Mesothelial cell of epicardium (in vitro differentiated cells): ENCODE data around the gene GON7. TPM values are rescaled to one million over a fixed set of nuclear protein-coding genes. Genes with fewer than 3 reads are reported as not detected.
"Not testable (repeated sequence)": the region's sequence is repeated elsewhere in the genome, so short reads cannot be mapped to it uniquely, and the experiment has no call there.

ENCODE experiments used
- DNase-seq, 2 experiments: peaks; one replicate each; pipeline ENCODE4 v3.0.0; 2021; ENCODE audit warnings: low spot score in 2 of 2; ENCODE audit not compliant: unreplicated experiment in 2 of 2
- H3K27ac Mint-ChIP-seq: 2 replicates; pipeline ENCODE4 v1.8.0; 2021; ENCODE audit warnings: mixed read lengths
- H3K27me3 Mint-ChIP-seq: 2 replicates; pipeline ENCODE4 v1.8.0; 2021; ENCODE audit warnings: low read depth, mixed read lengths
- H3K36me3 Mint-ChIP-seq: 2 replicates; pipeline ENCODE4 v1.8.0; 2021; ENCODE audit warnings: mixed read lengths
- H3K4me1 Mint-ChIP-seq: 2 replicates; pipeline ENCODE4 v1.8.0; 2021; ENCODE audit warnings: mixed read lengths
- H3K4me3 Mint-ChIP-seq: 2 replicates; pipeline ENCODE4 v1.8.0; 2021; ENCODE audit warnings: mild to moderate bottlenecking, moderate library complexity, mixed read lengths
- H3K9me3 Mint-ChIP-seq: 2 replicates; pipeline ENCODE4 v1.8.0; 2021; ENCODE audit warnings: mixed read lengths
- total RNA-seq: library from RNA; stranded (reverse); gene quantifications from 3 replicates; pipeline ENCODE4 v1.2.1, GENCODE V29; 2021
- TF ChIP-seq, protein P1 (sequence below): fragments of 200-600 bp; sonication (generic); IDR thresholded peaks from one replicate; pipeline ENCODE4 v1.5.0; 2021; ENCODE audit warnings: antibody characterized with exemption; ENCODE audit not compliant: unreplicated experiment

Gene GON7
- total RNA-seq, 1 donor from 2014 or later = 5.6 TPM

DNA sequence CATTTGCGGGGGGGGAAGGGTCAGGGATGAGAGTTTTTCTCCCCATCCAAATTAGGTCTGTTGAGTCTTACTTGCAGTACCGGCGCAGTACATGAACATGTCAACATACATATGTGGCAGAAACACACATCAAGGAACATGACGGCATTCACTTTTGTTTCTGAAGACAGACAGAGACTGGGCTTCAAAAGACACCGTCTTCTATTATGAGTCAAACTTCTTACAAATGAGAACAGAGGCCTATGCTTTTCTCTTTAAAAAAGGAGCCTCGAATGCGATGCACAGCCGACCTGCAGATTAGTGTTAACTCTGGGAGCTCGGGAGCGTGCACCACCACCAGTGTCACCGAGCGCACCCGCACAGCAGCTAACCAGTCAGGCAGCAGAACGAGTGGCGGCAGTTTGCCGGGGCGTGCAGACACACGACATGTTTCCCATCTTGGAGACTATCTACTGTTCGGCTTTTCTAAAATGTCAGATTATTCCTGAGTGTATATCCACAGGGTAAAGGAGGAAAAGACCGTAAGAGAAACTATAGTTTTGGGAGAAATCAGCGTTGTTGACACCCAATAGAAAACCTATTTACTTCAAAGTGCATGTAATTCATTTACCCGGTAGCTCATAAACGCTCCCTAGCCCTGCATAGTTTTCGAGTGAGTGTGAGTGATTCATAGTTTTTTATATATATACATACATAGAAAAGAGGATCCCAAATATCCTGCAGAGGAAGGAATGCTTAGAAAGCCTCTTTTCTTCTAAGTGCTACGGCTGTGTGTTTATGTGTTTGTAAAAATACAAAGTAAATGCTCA lies 33.2 kb upstream of the GON7 start:
- Mint-ChIP-seq H3K4me3 (no peak overlapping the region), H3K4me1 (no peaks in the 10 kb centered on the region), H3K27me3 (no peaks in the 10 kb centered on the region), H3K36me3 (peaks cover 18% of the 10 kb centered on the region), H3K9me3 (no peaks in the 10 kb centered on the region), H3K27ac (no peak overlapping the region)
- TF ChIP-seq, protein P1, sequence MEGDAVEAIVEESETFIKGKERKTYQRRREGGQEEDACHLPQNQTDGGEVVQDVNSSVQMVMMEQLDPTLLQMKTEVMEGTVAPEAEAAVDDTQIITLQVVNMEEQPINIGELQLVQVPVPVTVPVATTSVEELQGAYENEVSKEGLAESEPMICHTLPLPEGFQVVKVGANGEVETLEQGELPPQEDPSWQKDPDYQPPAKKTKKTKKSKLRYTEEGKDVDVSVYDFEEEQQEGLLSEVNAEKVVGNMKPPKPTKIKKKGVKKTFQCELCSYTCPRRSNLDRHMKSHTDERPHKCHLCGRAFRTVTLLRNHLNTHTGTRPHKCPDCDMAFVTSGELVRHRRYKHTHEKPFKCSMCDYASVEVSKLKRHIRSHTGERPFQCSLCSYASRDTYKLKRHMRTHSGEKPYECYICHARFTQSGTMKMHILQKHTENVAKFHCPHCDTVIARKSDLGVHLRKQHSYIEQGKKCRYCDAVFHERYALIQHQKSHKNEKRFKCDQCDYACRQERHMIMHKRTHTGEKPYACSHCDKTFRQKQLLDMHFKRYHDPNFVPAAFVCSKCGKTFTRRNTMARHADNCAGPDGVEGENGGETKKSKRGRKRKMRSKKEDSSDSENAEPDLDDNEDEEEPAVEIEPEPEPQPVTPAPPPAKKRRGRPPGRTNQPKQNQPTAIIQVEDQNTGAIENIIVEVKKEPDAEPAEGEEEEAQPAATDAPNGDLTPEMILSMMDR = no peak
- DNase-seq = no peak

DNA sequence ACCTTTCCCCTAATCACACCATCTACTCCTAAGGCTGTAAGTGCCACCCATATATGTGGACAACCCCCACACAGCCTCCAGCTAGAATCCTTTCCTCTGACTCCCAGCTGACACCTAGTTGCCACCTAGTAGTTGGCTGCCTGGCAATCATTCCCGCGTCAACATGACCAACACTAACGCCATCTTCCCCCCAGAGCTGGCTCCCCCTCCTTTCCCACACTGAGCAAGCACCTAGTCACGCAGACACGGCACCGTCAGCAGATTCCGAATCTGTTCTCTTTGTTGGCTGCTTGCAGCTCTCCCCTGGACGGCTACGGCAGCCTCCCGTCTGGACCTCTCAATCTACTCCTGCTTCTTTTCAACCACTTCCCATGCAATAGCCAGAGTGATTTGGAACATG lies 27.9 kb upstream of the GON7 start:
- H3K27me3 Mint-ChIP-seq = peaks cover 3% of the 10 kb centered on the region
- H3K27ac Mint-ChIP-seq = no peak overlapping the region
- TF ChIP-seq, protein P1 = no peak
- H3K36me3 Mint-ChIP-seq = no peaks in the 10 kb centered on the region
- no peak for DNase-seq
- H3K4me1 Mint-ChIP-seq = no peaks in the 10 kb centered on the region
- no peaks in the 10 kb centered on the region for H3K9me3 Mint-ChIP-seq
- no peak overlapping the region for H3K4me3 Mint-ChIP-seq

DNA sequence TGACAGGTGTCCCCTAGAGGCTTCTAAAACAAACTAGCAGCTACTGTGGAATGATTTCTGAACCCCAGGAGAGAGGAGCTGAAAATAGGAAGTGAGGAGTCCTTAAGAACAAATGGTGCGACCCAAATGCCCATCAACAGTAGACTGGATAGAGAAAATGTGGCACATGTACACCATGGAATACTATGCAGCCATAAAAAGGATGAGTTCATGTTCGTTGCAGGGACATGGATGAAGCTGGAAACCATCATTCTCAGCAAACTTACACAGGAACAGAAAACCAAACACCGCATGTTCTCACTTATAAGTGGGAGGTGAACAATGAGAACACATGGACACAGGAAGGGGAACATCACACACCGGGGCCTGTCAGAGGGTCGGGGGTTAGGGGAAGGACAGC lies 26.2 kb upstream of the GON7 start:
- H3K27ac Mint-ChIP-seq = not testable (repeated sequence)

DNA sequence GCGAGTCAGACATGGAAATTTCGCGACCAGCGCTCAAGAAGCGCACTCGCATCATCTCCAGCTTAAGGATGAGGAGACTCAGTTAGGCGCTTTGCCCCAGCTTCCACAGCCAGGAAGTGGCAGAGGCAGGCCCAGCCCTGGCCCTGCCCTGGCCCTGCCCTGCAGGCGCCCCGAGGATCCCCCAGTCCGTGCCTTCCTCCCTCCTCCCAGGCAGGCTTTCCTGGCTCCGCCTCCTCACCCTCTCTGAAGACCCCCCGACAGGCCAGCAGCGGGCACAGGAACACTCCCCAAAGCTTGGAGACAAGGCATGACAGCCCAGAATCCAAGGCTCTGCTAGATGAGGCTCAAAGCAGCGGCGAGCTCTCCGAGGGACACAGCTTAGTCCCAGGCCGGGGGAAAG lies 25.3 kb upstream of the GON7 start:
- H3K27me3 Mint-ChIP-seq = peaks cover 3% of the 10 kb centered on the region
- no peak overlapping the region for H3K4me3 Mint-ChIP-seq
- H3K9me3 Mint-ChIP-seq = no peaks in the 10 kb centered on the region
- H3K4me1 Mint-ChIP-seq = no peaks in the 10 kb centered on the region
- H3K27ac Mint-ChIP-seq = no peak overlapping the region
- no peak for DNase-seq
- H3K36me3 Mint-ChIP-seq = peaks cover 13% of the 10 kb centered on the region
- TF ChIP-seq, protein P1 = no peak

More for the DNA sequence above, 26.2 kb upstream of the GON7 start:
- H3K27me3 Mint-ChIP-seq, H3K4me3 Mint-ChIP-seq, H3K9me3 Mint-ChIP-seq, H3K36me3 Mint-ChIP-seq, DNase-seq, H3K4me1 Mint-ChIP-seq: not testable (repeated sequence)

DNA sequence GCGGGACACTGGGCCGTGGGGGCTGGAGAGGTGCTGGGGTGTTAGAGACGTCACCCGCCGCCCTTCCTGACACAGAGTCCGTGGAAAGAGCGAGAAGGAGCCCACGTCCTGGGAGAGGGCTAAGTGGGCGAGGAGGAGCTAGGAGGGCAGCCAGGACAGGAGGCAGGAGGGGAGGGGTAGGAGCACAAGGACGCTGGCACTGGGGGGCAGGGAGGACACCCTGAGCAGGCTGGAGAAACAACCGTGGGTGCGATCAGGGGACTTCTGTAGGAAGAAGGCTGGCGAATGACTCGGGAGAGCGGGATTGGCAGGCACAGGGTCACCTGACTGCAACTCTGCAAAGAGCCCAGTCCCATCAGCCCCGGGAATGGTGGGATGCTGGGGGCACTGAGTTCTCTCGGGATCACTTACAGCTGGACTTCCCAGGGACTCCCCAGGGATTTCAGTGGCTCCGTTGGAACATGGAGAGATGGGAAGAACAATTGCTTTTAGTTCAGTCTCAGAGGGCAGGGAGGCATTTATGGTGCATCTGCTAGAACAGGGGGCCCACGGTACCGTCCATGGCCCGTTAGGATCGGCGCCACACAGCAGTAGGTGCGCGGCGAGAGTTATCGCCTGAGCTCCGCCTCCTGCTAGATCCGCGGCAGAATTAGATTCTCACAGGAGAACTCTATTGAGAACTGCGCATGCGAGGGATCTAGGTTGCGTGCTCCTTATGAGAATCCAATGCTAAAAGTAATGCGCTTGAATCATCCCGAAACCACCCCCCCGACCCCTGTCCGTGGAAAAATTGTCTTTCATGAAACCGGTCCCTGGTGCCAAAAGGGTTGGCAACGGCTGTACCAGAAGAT lies 24.5 kb upstream of the GON7 start:
- Mint-ChIP-seq H3K9me3 (no peaks in the 10 kb centered on the region), H3K4me1 (no peaks in the 10 kb centered on the region), H3K27me3 (peaks cover 3% of the 10 kb centered on the region), H3K36me3 (peaks cover 17% of the 10 kb centered on the region), H3K4me3 (no peak overlapping the region), H3K27ac (no peak overlapping the region)
- no peak for DNase-seq
- TF ChIP-seq, protein P1 = no peak

DNA sequence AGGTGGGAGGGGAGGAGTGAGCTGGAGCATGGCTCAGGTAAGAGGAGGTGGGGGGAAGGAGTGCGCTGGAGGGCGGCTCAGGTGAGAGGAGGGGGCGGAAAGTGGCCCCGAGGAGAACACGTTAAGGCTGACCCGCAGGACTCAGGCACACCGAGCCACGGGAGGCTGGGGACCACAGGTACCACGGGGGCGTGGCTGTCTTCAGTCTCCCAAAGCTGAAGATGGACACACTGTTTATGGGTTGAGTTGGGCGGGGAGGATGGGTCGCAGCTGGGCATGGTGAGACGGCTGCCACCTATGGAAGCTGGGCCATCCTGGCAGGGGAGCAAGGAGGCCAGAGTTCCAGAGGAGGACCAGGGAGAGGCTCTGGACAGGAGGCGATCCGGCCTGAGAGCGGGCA lies 23.7 kb upstream of the GON7 start:
- no peaks in the 10 kb centered on the region for H3K9me3 Mint-ChIP-seq
- DNase-seq = no peak
- peaks cover 3% of the 10 kb centered on the region for H3K27me3 Mint-ChIP-seq
- H3K4me1 Mint-ChIP-seq = no peaks in the 10 kb centered on the region
- no peak overlapping the region for H3K27ac Mint-ChIP-seq
- TF ChIP-seq, protein P1 = no peak
- H3K4me3 Mint-ChIP-seq = no peak overlapping the region
- H3K36me3 Mint-ChIP-seq = peaks cover 21% of the 10 kb centered on the region
